CD4-positive, alpha-beta T cell (primary cell): ENCODE results near the gene MAP3K21. TPM values are rescaled to one million over a fixed set of nuclear protein-coding genes. Genes with fewer than 3 reads are reported as not detected.

Source experiments
- ATAC-seq: fragments of 200-7000 bp; cut with Tn5 transposase; one replicate; pipeline ENCODE4 v1.10.0; 2022; ENCODE audit warnings: mild to moderate bottlenecking; ENCODE audit not compliant: poor library complexity
- CTCF ChIA-PET: fragments of 350-600 bp; sonication (Branson Sonifier 250); formaldehyde crosslinking; loops from one replicate; lab custom pipeline; 2021; ENCODE audit warnings: antibody characterized with exemption, inconsistent platforms; lab: Charles Lee
- POLR2A ChIA-PET: fragments of 350-600 bp; sonication (Branson Sonifier 250); formaldehyde crosslinking; loops from one replicate; lab custom pipeline; 2021; ENCODE audit warnings: antibody characterized with exemption, inconsistent platforms; lab: Charles Lee
- DNase-seq, 14 experiments: peaks; one replicate each; pipeline ENCODE4 v3.0.0-alpha.2; 2013 to 2020; ENCODE audit warnings: mixed read lengths in 2 of 14
- H3K27ac ChIP-seq, 2 donors: one replicate each; pipeline versions ENCODE4 v1.5.1 to v1.7.0; 2013; ENCODE audit warnings: low read length in 2 of 2, low read depth in 1 of 2, mild to moderate bottlenecking in 1 of 2
- H3K27me3 ChIP-seq, 2 experiments: 1 replicate in 1 of 2; 2 replicates in 1 of 2; pipeline versions ENCODE4 v1.6.1 to v1.7.0; 2013; ENCODE audit warnings: low read length in 2 of 2, control low read depth in 1 of 2, mild to moderate bottlenecking in 1 of 2, moderate library complexity in 1 of 2; ENCODE audit not compliant: insufficient read depth in 2 of 2, control insufficient read depth in 1 of 2
- H3K36me3 ChIP-seq: one replicate; pipeline ENCODE4 v1.6.1; 2013; ENCODE audit warnings: low read length, control low read depth; ENCODE audit not compliant: insufficient read depth
- H3K4me1 ChIP-seq: one replicate; pipeline ENCODE4 v1.6.1; 2013; ENCODE audit warnings: low read length, control low read depth; ENCODE audit not compliant: insufficient read depth
- H3K4me3 ChIP-seq: one replicate; pipeline ENCODE4 v1.5.1; 2013; ENCODE audit warnings: mild to moderate bottlenecking, low read length, moderate library complexity
- H3K9me3 ChIP-seq, 2 experiments: 1 replicate in 1 of 2; 2 replicates in 1 of 2; pipeline versions ENCODE4 v1.6.1 to v1.7.0; 2013; ENCODE audit warnings: low read length in 2 of 2, mild to moderate bottlenecking in 2 of 2, control low read depth in 1 of 2, moderate library complexity in 1 of 2; ENCODE audit not compliant: control insufficient read depth in 1 of 2, insufficient read depth in 1 of 2
- H3K27ac Mint-ChIP-seq: one replicate; pipeline ENCODE4 v1.8.0; 2020; ENCODE audit warnings: mixed read lengths
- H3K27me3 Mint-ChIP-seq: one replicate; pipeline ENCODE4 v1.8.0; 2021; ENCODE audit warnings: mixed read lengths
- H3K36me3 Mint-ChIP-seq: one replicate; pipeline ENCODE4 v1.8.0; 2021; ENCODE audit warnings: low read depth, mixed read lengths
- H3K4me1 Mint-ChIP-seq: one replicate; pipeline ENCODE4 v1.8.0; 2021; ENCODE audit warnings: low read depth, mixed read lengths
- H3K4me3 Mint-ChIP-seq: one replicate; pipeline ENCODE4 v1.8.0; 2020; ENCODE audit warnings: mild to moderate bottlenecking, mixed read lengths
- H3K9me3 Mint-ChIP-seq: one replicate; pipeline ENCODE4 v1.8.0; 2020; ENCODE audit warnings: mixed read lengths
- CTCF ChIP-seq: fragments of 200-600 bp; IDR thresholded peaks from one replicate; pipeline ENCODE4 v1.8.0; 2022; ENCODE audit warnings: antibody characterized with exemption, mild to moderate bottlenecking
- intact Hi-C, 2 experiments: fragments of 100-400 bp; cut with DNase I in 1 of 2; cut with micrococcal nuclease in 1 of 2; formaldehyde crosslinking; loops; one replicate each; pipeline versions ENCODE4 v1.15.1 to v1.9.0; 2023 to 2025; cut with DNase I, micrococcal nuclease
- total RNA-seq, 174 experiments: library from RNA in 2 of 174; stranded (reverse) in 2 of 174; gene quantifications; one replicate each; pipeline ENCODE4 v1.2.3 and lab custom pipeline; 2021 to 2026

MAP3K21 gene
- total RNA-seq, 2 experiments from 2014 or later: 0.95 to 0.99 TPM

- Histone ChIP-seq H3K4me1 (no peaks in the 10 kb centered on the region), H3K4me3 (no peak overlapping the region), H3K36me3 (no peaks in the 10 kb centered on the region), H3K27ac (no peak overlapping the region), H3K27me3 (peaks cover 6 to 8% of the 10 kb centered on the region in 2 experiments), H3K9me3 (no peaks in the 10 kb centered on the region)
- H3K4me1 Mint-ChIP-seq: no peaks in the 10 kb centered on the region
- ChIA-PET CTCF (no interaction called here), POLR2A (no interaction called here)
- no peak overlapping the region for H3K27ac Mint-ChIP-seq
- DNase-seq: no peak
- no peaks in the 10 kb centered on the region for H3K36me3 Mint-ChIP-seq
- intact Hi-C loops: no loop called here
- no peak overlapping the region for H3K4me3 Mint-ChIP-seq
- peaks cover 50% of the 10 kb centered on the region for H3K27me3 Mint-ChIP-seq
- TF ChIP-seq CTCF: no peak
- H3K9me3 Mint-ChIP-seq: no peaks in the 10 kb centered on the region
- no peak for ATAC-seq
These were observed 15.7 kb downstream of the MAP3K21 start for GRCh38 chr1:233343262-233343661.

- no peak overlapping the region for H3K4me3 ChIP-seq
- ATAC-seq: no peak
- Mint-ChIP-seq H3K4me1 (no peaks in the 10 kb centered on the region), H3K27me3 (peaks cover 16% of the 10 kb centered on the region), H3K9me3 (no peaks in the 10 kb centered on the region), H3K4me3 (no peak overlapping the region), H3K36me3 (no peaks in the 10 kb centered on the region), H3K27ac (no peak overlapping the region)
- no peaks in the 10 kb centered on the region for H3K9me3 ChIP-seq
- no peak for TF ChIP-seq CTCF
- H3K36me3 ChIP-seq: no peaks in the 10 kb centered on the region
- CTCF ChIA-PET: no interaction called here
- POLR2A ChIA-PET: no interaction called here
- intact Hi-C loops: no loop called here
- H3K27me3 ChIP-seq: peaks cover 0 to 6% of the 10 kb centered on the region in 2 experiments
- no peak overlapping the region for H3K27ac ChIP-seq
- DNase-seq: no peak
- H3K4me1 ChIP-seq: no peaks in the 10 kb centered on the region
These were observed 19.8 kb downstream of the MAP3K21 start for GRCh38 chr1:233347338-233347737.

DNA sequence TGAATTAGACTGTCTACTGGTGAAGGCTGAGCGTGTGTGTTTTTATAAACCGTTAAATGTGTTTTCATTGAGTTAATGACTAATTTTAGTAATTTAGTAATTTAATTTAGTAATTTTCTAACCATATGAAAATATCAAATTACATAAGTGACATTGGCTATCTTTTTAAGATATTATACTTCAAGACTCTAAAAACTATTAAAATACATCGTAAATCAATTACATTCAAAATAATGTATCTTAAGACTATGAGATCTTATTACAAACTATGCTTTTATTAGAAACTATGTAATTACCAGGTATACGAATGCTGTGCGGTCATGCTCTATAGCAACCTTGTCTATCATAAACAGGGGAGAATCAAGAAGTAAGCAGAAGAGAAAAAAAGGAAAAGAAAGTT, 21.6 kb downstream of the MAP3K21 start:
- Mint-ChIP-seq H3K4me1 (no peaks in the 10 kb centered on the region), H3K36me3 (no peaks in the 10 kb centered on the region), H3K27ac (no peak overlapping the region), H3K9me3 (no peaks in the 10 kb centered on the region), H3K27me3 (peaks cover 5% of the 10 kb centered on the region), H3K4me3 (no peak overlapping the region)
- TF ChIP-seq CTCF: no peak
- H3K27me3 ChIP-seq: no peaks in the 10 kb centered on the region
- DNase-seq: no peak
- H3K9me3 ChIP-seq: no peaks in the 10 kb centered on the region
- intact Hi-C loops: no loop called here
- H3K27ac ChIP-seq: no peak overlapping the region
- ChIA-PET POLR2A (no interaction called here), CTCF (no interaction called here)
- H3K4me3 ChIP-seq: no peak overlapping the region
- no peaks in the 10 kb centered on the region for H3K4me1 ChIP-seq
- no peaks in the 10 kb centered on the region for H3K36me3 ChIP-seq
- no peak for ATAC-seq
